HG02588 (cell line): ENCODE data around the gene NMD3.
"Not testable (repeated sequence)": the region's sequence is repeated elsewhere in the genome, so short reads cannot be mapped to it uniquely, and the experiment has no call there.

Experiments used
- ATAC-seq: cut with Tn5 transposase; IDR thresholded peaks from one replicate; pipeline ENCODE4 v1.9.1; 2021; ENCODE audit warnings: mild to moderate bottlenecking, moderate library complexity; ENCODE audit not compliant: unreplicated experiment

The NMD3 gene

GRCh38 chr3:161274691-161275298 is 53.7 kb downstream of the NMD3 start:
- no peak for ATAC-seq

GRCh38 chr3:161275919-161276318 is 54.8 kb downstream of the NMD3 start:
- no peak for ATAC-seq

GRCh38 chr3:161282387-161282786 is 61.3 kb downstream of the NMD3 start:
- not testable (repeated sequence) for ATAC-seq

- ATAC-seq: no peak
Observed at GRCh38 chr3:161284989-161285388, 63.9 kb downstream of the NMD3 start.

- no peak for ATAC-seq
Observed at GRCh38 chr3:161289174-161289573, 68.1 kb downstream of the NMD3 start.

GRCh38 chr3:161291191-161291901 is 70.2 kb downstream of the NMD3 start:
- no peak for ATAC-seq

GRCh38 chr3:161293381-161293780 is 72.3 kb downstream of the NMD3 start:
- no peak for ATAC-seq

- no peak for ATAC-seq
Observed at GRCh38 chr3:161295325-161295724, 74.2 kb downstream of the NMD3 start.

GRCh38 chr3:161296814-161297213 is 75.7 kb downstream of the NMD3 start:
- no peak for ATAC-seq
